Ovary (tissue), 9 donors: Measurements from ENCODE around the gene EXT2. TPM values are rescaled to one million over a fixed set of nuclear protein-coding genes. Genes with fewer than 3 reads are reported as not detected.

ENCODE experiments used
- DNase-seq, 5 donors: peaks; one replicate each; pipeline ENCODE4 v3.0.0-alpha.2; 2019 to 2020
- H3K27ac ChIP-seq, 2 donors: fragments of 200-600 bp; one replicate each; pipeline versions ENCODE4 v1.5.1 to v1.8.0; 2019 to 2022
- H3K27me3 ChIP-seq: fragments of 200-600 bp; one replicate; pipeline ENCODE4 v1.8.0; 2022
- H3K36me3 ChIP-seq: fragments of 200-600 bp; sonication (generic); one replicate; pipeline ENCODE4 v1.5.1; 2019
- H3K4me1 ChIP-seq: one replicate; pipeline ENCODE4 v1.8.1; 2013; ENCODE audit warnings: mild to moderate bottlenecking, moderate library complexity; ENCODE audit not compliant: insufficient read depth
- H3K4me3 ChIP-seq: fragments of 200-600 bp; sonication (generic); one replicate; pipeline ENCODE4 v1.5.1; 2017
- H3K9me3 ChIP-seq, 2 donors: fragments of 200-600 bp in 1 of 2; sonication (generic) in 1 of 2; one replicate each; pipeline versions ENCODE4 v1.5.1 to v1.8.1; 2013 to 2019; ENCODE audit warnings: mild to moderate bottlenecking in 1 of 2, moderate library complexity in 1 of 2
- EP300 ChIP-seq: sonication (generic); formaldehyde crosslinking; IDR thresholded peaks from one replicate; pipeline ENCODE4 v1.6.1; 2017; ENCODE audit warnings: antibody characterized with exemption
- POLR2A ChIP-seq: fragments of 450-650 bp; IDR thresholded peaks from one replicate; pipeline ENCODE4 v1.6.1; 2017; ENCODE audit warnings: antibody characterized with exemption, mild to moderate bottlenecking, moderate library complexity
- WGBS, 3 donors: extraction: QIAGEN DNeasy Blood & Tissue Kit in 1 of 3; methylation state at CpG; one replicate each; pipeline versions ENCODE4 v1.1.5 to v1.1.7; 2013 to 2017; 5-methylcytosine and 5-hydroxymethylcytosine counted together
- intact Hi-C, 4 donors: fragments of 100-400 bp; cut with DNase I; formaldehyde crosslinking; loops; one replicate each; pipeline versions ENCODE4 v1.11.0 to v1.15.1; 2022 to 2023
- polyA plus RNA-seq, 2 donors: library from polyadenylated mRNA; stranded (reverse); fragments of 200-250 nt in 1 of 2; fragments of 350-450 nt in 1 of 2; fragmentation: Illumina TruSeq in 1 of 2; extraction: RNeasy Lipid Tissue Mini Kit (QIAGEN cat#74804) in 1 of 2; gene quantifications; one replicate each; pipeline ENCODE4 v1.2.3, GENCODE V29; 2013 to 2014
- total RNA-seq, 7 donors: library from RNA; depleted of rRNA in 2 of 7; stranded (reverse); fragments of >200 nt in 2 of 7; fragmentation: NEBNext Ultra II Directional in 3 of 7; extraction: Animal tissue kit (Norgen Biotek cat#: 25700) in 3 of 7; gene quantifications; one replicate each; pipeline versions ENCODE4 v1.1.0 to v1.2.4, GENCODE V29; 2016 to 2023
- TF ChIP-seq, protein P1 (sequence below), 3 donors: fragments of 450-650 bp in 2 of 3; fragments of 200-600 bp in 1 of 3; IDR thresholded peaks; one replicate each; pipeline versions ENCODE4 v1.5.1 to v1.8.0; 2016 to 2022; ENCODE audit warnings: antibody characterized with exemption in 3 of 3, mild to moderate bottlenecking in 1 of 3
- donor health status: DM: no; HTN: no; CAD: no; lungs with moderate emphysema.
- donor health status: DM: no; HTN: no; CAD: no.
- donor health status: Bipolar disorder and iron deficiency.
- donor health status: DM: yes; HTN: yes; CAD: no.
- donor health status: DM: no; HTN: no; CAD: no.
- donor health status: DM: yes; HTN: yes; CAD: no.

Gene EXT2
- total and polyA plus RNA-seq, 9 donors, result 38.0 to 88.8 (median 47.1) TPM

DNA sequence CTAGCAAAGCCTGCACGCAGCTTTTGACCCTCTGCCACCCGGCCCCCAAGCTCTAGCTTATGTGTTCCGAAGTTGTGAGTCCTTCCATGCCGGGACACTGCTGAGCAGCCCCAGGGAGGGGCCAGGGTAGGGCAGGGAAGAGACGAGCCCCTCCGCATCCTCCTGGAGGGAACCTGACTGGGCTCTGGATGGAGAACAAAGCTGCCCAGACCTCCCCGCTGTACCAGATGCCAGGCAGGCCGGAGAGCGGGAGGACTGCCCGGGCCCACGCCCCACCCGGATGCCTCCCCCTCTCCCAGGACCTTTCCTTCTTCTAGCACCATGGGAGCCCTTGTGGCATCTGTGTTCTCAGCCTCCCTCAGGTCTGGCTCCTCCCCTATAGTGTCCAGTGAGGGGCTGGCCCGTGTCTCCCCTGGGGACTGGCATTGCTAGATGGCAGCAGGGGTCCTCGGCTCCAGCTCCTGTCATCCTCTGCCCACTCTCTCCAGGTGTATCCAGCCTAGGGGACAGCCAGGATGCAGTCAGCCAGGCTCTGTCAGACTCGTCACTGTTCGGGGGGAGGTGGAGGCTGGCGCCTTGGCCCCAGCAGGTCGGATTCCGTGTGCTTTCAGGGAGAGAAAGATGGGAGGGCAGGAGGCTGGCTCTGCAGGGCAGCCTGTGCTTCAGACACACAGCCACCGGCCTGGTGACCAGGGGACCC, 168.4 kb downstream of the EXT2 start:
- Histone ChIP-seq H3K9me3 (no peaks in the 10 kb centered on the region), H3K27me3 (no peaks in the 10 kb centered on the region), H3K36me3 (no peaks in the 10 kb centered on the region), H3K4me1 (no peaks in the 10 kb centered on the region), H3K4me3 (no peak overlapping the region), H3K27ac (no peak overlapping the region)
- no peak for DNase-seq
- TF ChIP-seq, protein P1, sequence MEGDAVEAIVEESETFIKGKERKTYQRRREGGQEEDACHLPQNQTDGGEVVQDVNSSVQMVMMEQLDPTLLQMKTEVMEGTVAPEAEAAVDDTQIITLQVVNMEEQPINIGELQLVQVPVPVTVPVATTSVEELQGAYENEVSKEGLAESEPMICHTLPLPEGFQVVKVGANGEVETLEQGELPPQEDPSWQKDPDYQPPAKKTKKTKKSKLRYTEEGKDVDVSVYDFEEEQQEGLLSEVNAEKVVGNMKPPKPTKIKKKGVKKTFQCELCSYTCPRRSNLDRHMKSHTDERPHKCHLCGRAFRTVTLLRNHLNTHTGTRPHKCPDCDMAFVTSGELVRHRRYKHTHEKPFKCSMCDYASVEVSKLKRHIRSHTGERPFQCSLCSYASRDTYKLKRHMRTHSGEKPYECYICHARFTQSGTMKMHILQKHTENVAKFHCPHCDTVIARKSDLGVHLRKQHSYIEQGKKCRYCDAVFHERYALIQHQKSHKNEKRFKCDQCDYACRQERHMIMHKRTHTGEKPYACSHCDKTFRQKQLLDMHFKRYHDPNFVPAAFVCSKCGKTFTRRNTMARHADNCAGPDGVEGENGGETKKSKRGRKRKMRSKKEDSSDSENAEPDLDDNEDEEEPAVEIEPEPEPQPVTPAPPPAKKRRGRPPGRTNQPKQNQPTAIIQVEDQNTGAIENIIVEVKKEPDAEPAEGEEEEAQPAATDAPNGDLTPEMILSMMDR (IDR thresholded peaks at IDR 0.05), result no peak
- no peak for TF ChIP-seq POLR2A
- no peak for TF ChIP-seq EP300
- WGBS, 3 donors, result 83 to 87% (median 85%) methylated on average over 17 to 20 of the region's 20 CpGs
- intact Hi-C loops, result no loop called here

DNA sequence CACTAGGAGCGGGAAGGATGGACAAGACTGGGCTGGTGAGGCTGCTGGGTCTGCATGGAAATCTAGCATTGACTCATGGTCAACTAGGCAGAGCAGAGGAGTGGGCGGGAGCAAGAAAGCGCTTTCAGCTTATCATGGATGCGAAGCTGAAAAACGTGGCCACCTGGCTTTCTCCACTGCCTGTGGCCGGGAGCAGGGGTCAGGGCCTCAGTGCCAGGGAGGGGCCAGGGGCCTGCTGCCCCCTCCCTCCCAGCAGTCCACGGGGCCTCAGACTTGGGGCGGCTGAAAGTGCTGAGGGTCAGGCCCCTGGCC, 168.9 kb downstream of the EXT2 start:
- intact Hi-C loops, result no loop called here
- no peak for DNase-seq
- Histone ChIP-seq H3K36me3 (no peaks in the 10 kb centered on the region), H3K27ac (no peak overlapping the region), H3K4me3 (no peak overlapping the region), H3K4me1 (no peaks in the 10 kb centered on the region), H3K27me3 (no peaks in the 10 kb centered on the region), H3K9me3 (no peaks in the 10 kb centered on the region)
- WGBS, 3 donors, result 69 to 85% (median 70%) methylated on average over 8 of the region's 8 CpGs
- TF ChIP-seq, protein P1 (IDR thresholded peaks at IDR 0.05), result no peak

DNA sequence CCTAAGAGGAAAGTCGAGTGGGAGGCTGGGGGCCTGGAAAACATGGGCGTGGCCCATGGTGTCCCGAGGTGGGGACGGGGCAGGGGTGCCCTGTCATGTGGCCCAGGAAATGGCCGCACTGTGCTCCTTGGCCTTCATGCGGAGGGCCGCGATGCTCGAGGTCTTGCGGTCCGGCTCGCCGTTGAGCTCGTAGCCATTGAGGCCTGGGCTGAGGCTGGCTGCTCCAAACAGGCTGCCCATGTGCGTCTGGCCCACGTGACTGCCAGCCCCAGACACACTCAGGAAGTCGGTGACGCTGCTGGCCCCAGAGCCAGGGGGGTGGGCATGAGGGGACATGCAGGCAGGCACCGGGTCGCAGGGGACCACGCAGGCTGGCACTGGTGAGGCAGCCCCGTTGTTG, 169.3 kb downstream of the EXT2 start:
- no peaks in the 10 kb centered on the region for H3K9me3 ChIP-seq
- no peak overlapping the region for H3K27ac ChIP-seq
- intact Hi-C loops, result no loop called here

DNA sequence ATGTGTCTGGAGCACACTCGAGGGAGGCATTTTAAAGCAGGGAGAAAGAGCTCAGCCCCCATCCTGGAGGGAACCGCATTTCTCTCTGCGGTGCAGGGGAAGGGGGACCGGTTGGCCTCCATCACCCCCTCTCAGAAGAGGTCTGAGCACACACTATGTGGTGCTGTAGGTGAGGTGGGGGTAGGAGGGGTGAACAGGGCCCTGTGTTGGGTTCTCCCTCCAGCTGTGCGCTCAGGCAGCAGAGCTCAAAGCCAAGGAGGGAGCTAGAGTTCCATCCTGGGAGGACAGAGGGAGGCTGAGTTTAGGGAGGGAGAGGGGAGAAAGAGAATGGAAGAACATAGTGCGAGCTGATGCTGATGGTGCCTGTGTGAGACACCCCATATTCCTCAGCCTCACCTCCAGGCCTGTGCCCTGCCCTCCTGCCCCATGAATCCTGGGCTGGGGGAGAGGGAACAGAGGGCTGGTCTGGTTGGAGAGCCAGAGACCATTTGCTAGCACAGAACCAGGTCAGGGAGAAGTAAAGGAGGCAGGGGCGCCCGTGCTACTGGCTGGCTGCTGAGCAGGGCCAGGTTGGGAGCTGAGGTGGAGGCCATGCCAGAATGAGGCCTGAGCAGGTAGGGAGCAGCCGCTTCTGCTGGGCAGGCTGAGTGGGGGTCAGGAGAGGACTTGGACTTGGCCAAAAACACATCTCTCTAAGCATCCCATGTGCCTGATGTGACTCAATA, 170.7 kb downstream of the EXT2 start:
- 78 to 85% (median 80%) methylated on average over 9 of the region's 9 CpGs for WGBS, 3 donors
- Histone ChIP-seq H3K4me1 (no peaks in the 10 kb centered on the region), H3K4me3 (no peak overlapping the region), H3K36me3 (no peaks in the 10 kb centered on the region), H3K27ac (no peak overlapping the region), H3K9me3 (no peaks in the 10 kb centered on the region), H3K27me3 (no peaks in the 10 kb centered on the region)
- intact Hi-C loops, result no loop called here
- TF ChIP-seq EP300 (no peak), POLR2A (no peak)
- TF ChIP-seq, protein P1 (IDR thresholded peaks at IDR 0.05), result no peak
- DNase-seq, result no peak

More for the DNA sequence above, 169.3 kb downstream of the EXT2 start:
- TF ChIP-seq EP300, result no peak
- no peak for TF ChIP-seq POLR2A
- TF ChIP-seq, protein P1 (IDR thresholded peaks at IDR 0.05), result no peak
- Histone ChIP-seq H3K36me3 (no peaks in the 10 kb centered on the region), H3K27me3 (no peaks in the 10 kb centered on the region), H3K4me3 (no peak overlapping the region), H3K4me1 (no peaks in the 10 kb centered on the region)
- no peak for DNase-seq
- 87 to 92% (median 91%) methylated on average over 22 of the region's 22 CpGs for WGBS, 3 donors
